Measurements from ENCODE around the gene AGER. TPM values are rescaled to one million over a fixed set of nuclear protein-coding genes. Genes with fewer than 3 reads are reported as not detected.
A peak's percentile ranks its signal among the peaks of the same experiment; 100 is the strongest.

The AGER gene
- total and polyA plus RNA-seq, 2 of the 4 experiments (the other 2 are of a cell fraction): 0.18 to 4.2 TPM

DNA sequence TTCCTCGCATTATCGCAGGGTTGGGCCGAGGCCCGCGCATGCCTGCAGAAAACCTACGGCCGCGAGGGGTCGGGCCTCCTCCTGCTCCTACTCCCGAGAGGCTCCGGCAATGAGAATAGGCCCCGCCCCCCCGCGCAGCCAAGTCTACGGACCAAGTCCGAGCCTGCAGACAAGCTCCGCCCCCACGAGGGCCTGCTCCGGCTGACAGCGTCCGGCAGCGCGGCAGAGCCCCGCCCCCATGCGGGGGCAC is 11.5 kb upstream of the AGER start:
- dilution Hi-C loops (cut with HindIII; ENCODE audit: low sequenced_read_pairs, unreplicated experiment): no loop called here
- ATAC-seq (ENCODE audit: low read depth): peak; percentile 92
- H3K27ac ChIP-seq (ENCODE audit: insufficient read depth, low read length): no peak overlapping the region

More for the DNA sequence above, 11.5 kb upstream of the AGER start:
- Histone ChIP-seq H2BK120ac (ENCODE audit: low read depth, low read length) (no peak overlapping the region), H3K9me1 (ENCODE audit: insufficient read depth, low read length) (peaks cover 25% of the 10 kb centered on the region), H2BK15ac (ENCODE audit: low read depth, low read length) (no peak overlapping the region), H3K9me3 (ENCODE audit: control insufficient read depth, insufficient read depth, low read length) (no peaks in the 10 kb centered on the region), H3K9ac (ENCODE audit: low read depth, low read length) (no peak overlapping the region), H2AK5ac (ENCODE audit: low read depth, low read length) (no peak overlapping the region), H2AFZ (replicated peaks; ENCODE audit: low read length, poor library complexity) (peak overlapping the region; percentile 98), H3K23ac (ENCODE audit: low read depth, low read length) (no peak overlapping the region), H3K27me3 (ENCODE audit: control insufficient read depth, insufficient read depth, low read length) (no peaks in the 10 kb centered on the region), H3K4me1 (ENCODE audit: control insufficient read depth, insufficient read depth, low read length) (peaks cover 15% of the 10 kb centered on the region), H2AK9ac (replicated peaks; ENCODE audit: low read depth, low read length, poor library complexity) (peak overlapping the region; percentile 88), H4K91ac (ENCODE audit: insufficient read depth, low read depth, low read length) (no peak overlapping the region), H4K20me1 (ENCODE audit: insufficient read depth, low read length) (no peaks in the 10 kb centered on the region), H2BK20ac (ENCODE audit: low read depth, low read length) (no peak overlapping the region), H3K4me2 (ENCODE audit: low read depth, low read length) (no peak overlapping the region), H4K5ac (ENCODE audit: low read depth, low read length) (no peak overlapping the region), H3K4me3 (ENCODE audit: insufficient read depth, low read depth, low read length) (no peak overlapping the region), H3K4ac (ENCODE audit: low read depth, low read length) (no peak overlapping the region), H4K8ac (ENCODE audit: low read depth in 2 of 2, low read length in 2 of 2) (no peak overlapping the region; a peak in 1 of 4 replicates), H3K18ac (ENCODE audit: low read depth, low read length) (no peak overlapping the region), H3K79me1 (ENCODE audit: low read depth in 1 of 2, low read length in 2 of 2) (peaks cover 18 to 43% of the 10 kb centered on the region in 2 experiments), H3K56ac (ENCODE audit: extremely low read depth, insufficient read depth, low read length) (no peak overlapping the region), H3K14ac (replicated peaks; ENCODE audit: low read depth, low read length) (no peak overlapping the region), H3K36me3 (ENCODE audit: control insufficient read depth, insufficient read depth, low read length) (no peaks in the 10 kb centered on the region), H2BK5ac (ENCODE audit: low read depth, low read length, poor library complexity, severe bottlenecking) (no peak overlapping the region)
- TF ChIP-seq MAZ (IDR thresholded peaks at IDR 0.05; ENCODE audit: borderline replicate concordance, low read depth, low read length): peak; percentile 97; the same call in 1 of the 2 replicates
- no peak for TF ChIP-seq SMC3 (IDR thresholded peaks at IDR 0.05; ENCODE audit: low read depth, low read length)
- no peak for TF ChIP-seq RFX5 (IDR thresholded peaks at IDR 0.05; ENCODE audit: low read depth, low read length)
- TF ChIP-seq, protein P1, sequence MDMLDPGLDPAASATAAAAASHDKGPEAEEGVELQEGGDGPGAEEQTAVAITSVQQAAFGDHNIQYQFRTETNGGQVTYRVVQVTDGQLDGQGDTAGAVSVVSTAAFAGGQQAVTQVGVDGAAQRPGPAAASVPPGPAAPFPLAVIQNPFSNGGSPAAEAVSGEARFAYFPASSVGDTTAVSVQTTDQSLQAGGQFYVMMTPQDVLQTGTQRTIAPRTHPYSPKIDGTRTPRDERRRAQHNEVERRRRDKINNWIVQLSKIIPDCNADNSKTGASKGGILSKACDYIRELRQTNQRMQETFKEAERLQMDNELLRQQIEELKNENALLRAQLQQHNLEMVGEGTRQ (IDR thresholded peaks at IDR 0.05; ENCODE audit: low read depth, low read length): peak; percentile 45
- TF ChIP-seq MAFK (IDR thresholded peaks at IDR 0.05; ENCODE audit: low read depth, low read length): no peak
- peak; percentile 90 for TF ChIP-seq MXI1 (IDR thresholded peaks at IDR 0.05; ENCODE audit: borderline replicate concordance, low read depth, low read length)
- TF ChIP-seq BHLHE40 (IDR thresholded peaks at IDR 0.05; ENCODE audit: low read depth, low read length): no peak
- TF ChIP-seq, protein P2, sequence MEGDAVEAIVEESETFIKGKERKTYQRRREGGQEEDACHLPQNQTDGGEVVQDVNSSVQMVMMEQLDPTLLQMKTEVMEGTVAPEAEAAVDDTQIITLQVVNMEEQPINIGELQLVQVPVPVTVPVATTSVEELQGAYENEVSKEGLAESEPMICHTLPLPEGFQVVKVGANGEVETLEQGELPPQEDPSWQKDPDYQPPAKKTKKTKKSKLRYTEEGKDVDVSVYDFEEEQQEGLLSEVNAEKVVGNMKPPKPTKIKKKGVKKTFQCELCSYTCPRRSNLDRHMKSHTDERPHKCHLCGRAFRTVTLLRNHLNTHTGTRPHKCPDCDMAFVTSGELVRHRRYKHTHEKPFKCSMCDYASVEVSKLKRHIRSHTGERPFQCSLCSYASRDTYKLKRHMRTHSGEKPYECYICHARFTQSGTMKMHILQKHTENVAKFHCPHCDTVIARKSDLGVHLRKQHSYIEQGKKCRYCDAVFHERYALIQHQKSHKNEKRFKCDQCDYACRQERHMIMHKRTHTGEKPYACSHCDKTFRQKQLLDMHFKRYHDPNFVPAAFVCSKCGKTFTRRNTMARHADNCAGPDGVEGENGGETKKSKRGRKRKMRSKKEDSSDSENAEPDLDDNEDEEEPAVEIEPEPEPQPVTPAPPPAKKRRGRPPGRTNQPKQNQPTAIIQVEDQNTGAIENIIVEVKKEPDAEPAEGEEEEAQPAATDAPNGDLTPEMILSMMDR (conservative IDR thresholded peaks at IDR 0.05; ENCODE audit: low read depth, low read length): peak; percentile 49
- POLR2A ChIA-PET (ENCODE audit: unreplicated experiment): interaction anchor here (0.8 to 1.2 kb wide), 4 partner anchors 10 to 776 kb away, joined by 4 to 7 read pairs (median 4); no protein-coding TSS in a partner anchor
- BruUV-seq (replicated peaks): no TSS peak
- intact Hi-C loops (cut with micrococcal nuclease) (loop anchor here (1.0 kb wide), 3 partner anchors 41 to 76 kb away; partner anchors contain the start of genes FKBPL and PPT2), in situ Hi-C loops (cut with MboI; ENCODE audit: low sequenced_read_pairs) (loop anchor here (25.0 kb wide), 1 partner anchor 767 kb away; the partner anchor contains the start of genes BRD2 and HLA-DMA)
- CTCF ChIA-PET: interaction anchor here (0.8 to 1.1 kb wide), 3 partner anchors 45 to 674 kb away, joined by 4 to 6 read pairs (median 4); no protein-coding TSS in a partner anchor
- WGBS, 2 experiments (ENCODE audit: extremely low coverage in 2 of 2, insufficient read length in 1 of 2): 0% methylated on average over 18 of the region's 25 CpGs; no CpG with 5 or more reads in 1 of the 2 experiments
- peak; percentile 99 for DNase-seq

Measured in IMR-90 (cell line).